Tibial artery (tissue), 4 donors: ENCODE data around the gene CSNK1D.

Source experiments
- DNase-seq, 2 donors: peaks; one replicate each; pipeline ENCODE4 v3.0.0-alpha.2; 2019
- H3K27ac ChIP-seq, 2 donors: fragments of 200-600 bp; sonication (generic) in 1 of 2; 1 replicate in 1 of 2; 2 replicates in 1 of 2; pipeline ENCODE4 v1.5.1; 2018 to 2019; ENCODE audit warnings: mild to moderate bottlenecking in 1 of 2
- H3K27me3 ChIP-seq, 2 donors: fragments of 200-600 bp; sonication (generic) in 1 of 2; one replicate each; pipeline versions ENCODE4 v1.5.1 to v1.6.0; 2016 to 2019
- H3K36me3 ChIP-seq, 3 donors: fragments of 200-600 bp; sonication (generic) in 2 of 3; one replicate each; pipeline ENCODE4 v1.5.1; 2016 to 2019; ENCODE audit warnings: mild to moderate bottlenecking in 2 of 3
- H3K4me1 ChIP-seq, 4 donors: fragments of 200-600 bp; sonication (generic) in 2 of 4; 1 replicate in 3 of 4; 2 replicates in 1 of 4; pipeline ENCODE4 v1.5.1; 2016 to 2019
- H3K4me3 ChIP-seq, 2 donors: fragments of 200-600 bp; sonication (generic) in 1 of 2; 1 replicate in 1 of 2; 2 replicates in 1 of 2; pipeline ENCODE4 v1.5.1; 2018 to 2019; ENCODE audit warnings: mild to moderate bottlenecking in 2 of 2
- H3K9me3 ChIP-seq, 3 donors: fragments of 200-600 bp; sonication (generic) in 1 of 3; one replicate each; pipeline ENCODE4 v1.5.1; 2016 to 2019
- CTCF ChIP-seq, 2 experiments: fragments of 200-600 bp in 1 of 2; fragments of 450-650 bp in 1 of 2; IDR thresholded peaks; one replicate each; pipeline ENCODE4 v1.5.1; 2017 to 2019; ENCODE audit warnings: antibody characterized with exemption in 2 of 2, mild to moderate bottlenecking in 1 of 2, moderate library complexity in 1 of 2
- intact Hi-C: fragments of 100-400 bp; cut with DNase I; formaldehyde crosslinking; loops from one replicate; pipeline ENCODE4 v1.15.0; 2023; ENCODE audit warnings: low total_unique reads

Gene CSNK1D

DNA sequence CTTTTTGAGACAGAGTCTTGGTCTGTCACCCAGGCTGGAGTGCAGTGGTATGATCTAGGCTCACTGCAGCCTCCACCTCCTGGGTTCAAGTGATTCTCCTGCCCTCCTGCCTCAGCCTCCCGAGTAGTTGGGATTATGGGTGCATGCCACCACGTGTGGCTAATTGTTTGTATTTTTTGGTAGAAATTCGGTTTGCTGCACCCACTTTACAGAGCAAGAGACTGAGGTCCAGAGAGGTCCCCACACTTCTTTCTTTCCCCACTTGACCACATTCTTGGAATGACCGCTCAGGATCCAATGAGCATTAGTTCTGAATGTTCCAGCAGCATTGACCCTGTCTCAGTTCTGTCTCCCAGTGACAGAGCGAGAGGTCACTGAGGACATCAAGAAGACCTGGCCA lies 50.0 kb downstream of the CSNK1D start:
- intact Hi-C loops, result no loop called here
- peaks cover 0 to 10% (median 5%) of the 10 kb centered on the region in 4 donors for H3K4me1 ChIP-seq
- DNase-seq, result no peak

GRCh38 chr17:82222816-82223215 lies 50.7 kb downstream of the CSNK1D start:
- intact Hi-C loops, result no loop called here
- TF ChIP-seq CTCF (IDR thresholded peaks at IDR 0.05), result no peak

More for the DNA sequence above, 50.0 kb downstream of the CSNK1D start:
- Histone ChIP-seq H3K9me3 (no peaks in the 10 kb centered on the region), H3K27me3 (peaks cover 0 to 32% of the 10 kb centered on the region in 2 donors), H3K36me3 (no peaks in the 10 kb centered on the region), H3K27ac (no peak overlapping the region), H3K4me3 (no peak overlapping the region)
- TF ChIP-seq CTCF (IDR thresholded peaks at IDR 0.05), result no peak

DNA sequence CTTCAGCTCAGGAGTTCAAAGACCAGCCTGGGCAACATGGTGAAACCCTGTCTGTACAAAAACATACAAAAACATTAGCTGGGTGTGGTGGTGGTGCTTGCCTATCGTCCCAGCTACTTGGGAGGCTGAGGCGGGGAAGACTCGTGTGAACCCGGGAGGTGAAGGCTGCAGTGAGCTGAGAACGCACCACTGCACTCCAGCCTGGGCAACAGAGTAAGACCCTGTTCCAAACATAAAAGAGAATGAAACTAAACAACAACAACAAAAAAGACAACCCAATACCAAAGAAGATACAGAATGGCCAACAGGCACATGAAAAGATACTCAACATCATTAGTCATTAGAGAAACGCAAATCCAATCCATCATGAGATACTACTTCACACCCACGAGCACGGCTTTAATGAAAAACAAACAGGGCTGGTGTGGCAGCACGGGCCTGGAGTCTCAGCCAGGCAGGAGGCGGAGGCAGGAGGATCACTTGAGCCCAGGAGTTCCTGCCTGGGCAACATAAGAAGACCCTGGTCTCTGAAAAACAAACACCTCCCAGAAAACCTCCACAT lies 52.1 kb downstream of the CSNK1D start:
- H3K4me3 ChIP-seq, result no peak overlapping the region
- intact Hi-C loops, result no loop called here
- H3K27me3 ChIP-seq, result peaks cover 0 to 11% of the 10 kb centered on the region in 2 donors
- no peak for DNase-seq
- no peak overlapping the region for H3K27ac ChIP-seq
- no peak for TF ChIP-seq CTCF (IDR thresholded peaks at IDR 0.05)
- H3K4me1 ChIP-seq, result peaks cover 9 to 26% (median 19%) of the 10 kb centered on the region in 4 donors
- H3K9me3 ChIP-seq, result no peaks in the 10 kb centered on the region
- no peaks in the 10 kb centered on the region for H3K36me3 ChIP-seq

More at GRCh38 chr17:82222816-82223215, 50.7 kb downstream of the CSNK1D start:
- Histone ChIP-seq H3K4me3 (no peak overlapping the region), H3K27ac (no peak overlapping the region), H3K4me1 (peaks cover 0 to 12% (median 5%) of the 10 kb centered on the region in 4 donors), H3K36me3 (no peaks in the 10 kb centered on the region), H3K9me3 (no peaks in the 10 kb centered on the region), H3K27me3 (peaks cover 0 to 25% of the 10 kb centered on the region in 2 donors)
- DNase-seq, result no peak

DNA sequence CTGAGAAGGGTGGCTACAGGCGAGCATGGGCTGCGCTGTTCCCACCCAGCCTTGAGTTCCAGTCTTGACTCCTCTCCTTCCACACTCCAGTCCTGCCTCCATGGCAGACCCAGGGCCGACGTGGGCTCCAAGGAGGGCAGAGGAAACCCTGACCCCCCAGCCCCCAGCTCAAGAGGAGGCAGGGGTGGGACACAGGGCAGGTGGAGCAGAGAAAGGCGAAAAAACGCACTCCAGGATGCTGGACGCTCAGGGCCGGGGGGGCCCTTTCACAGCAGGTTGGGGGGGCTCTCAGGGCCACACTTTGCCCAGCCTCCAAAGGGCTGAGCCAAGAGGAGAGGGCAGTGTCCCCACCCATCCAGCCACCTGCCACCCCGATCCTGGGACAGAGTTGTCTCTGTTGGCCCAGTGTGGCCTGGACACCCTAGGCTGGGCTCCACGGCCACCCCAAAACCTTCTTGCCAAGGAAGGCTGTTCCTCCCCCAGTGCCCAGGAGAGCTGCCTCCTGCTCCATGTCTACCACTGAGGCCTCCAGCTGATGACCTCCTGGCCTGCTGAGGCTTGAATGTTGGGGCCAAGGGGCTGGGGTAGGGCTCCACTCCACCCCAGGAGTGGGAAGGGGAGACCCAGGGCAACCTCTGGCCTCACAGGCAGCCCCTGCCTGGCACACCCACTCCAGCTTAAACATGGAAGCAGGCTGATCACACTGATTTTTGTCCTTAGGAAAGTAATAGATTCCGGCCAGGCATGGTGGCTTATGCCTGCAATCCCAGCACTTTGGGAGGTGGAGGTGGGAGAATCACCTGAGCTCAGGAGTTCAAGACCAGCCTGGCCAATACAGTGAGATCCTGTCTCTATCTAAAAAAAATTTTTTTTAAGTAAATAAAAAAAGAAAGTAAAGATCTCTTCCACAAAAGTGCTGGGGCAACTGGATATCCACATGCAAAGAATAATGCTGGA lies 53.5 kb downstream of the CSNK1D start:
- H3K27me3 ChIP-seq, result no peaks in the 10 kb centered on the region
- no peaks in the 10 kb centered on the region for H3K36me3 ChIP-seq
- no peaks in the 10 kb centered on the region for H3K9me3 ChIP-seq
- no peak for DNase-seq
- no peak overlapping the region for H3K4me3 ChIP-seq
- no peak overlapping the region for H3K27ac ChIP-seq
- H3K4me1 ChIP-seq, result peaks cover 9 to 35% (median 26%) of the 10 kb centered on the region in 4 donors
- no peak for TF ChIP-seq CTCF (IDR thresholded peaks at IDR 0.05)
- intact Hi-C loops, result no loop called here

GRCh38 chr17:82219083-82219482 lies 54.4 kb downstream of the CSNK1D start:
- no peak for TF ChIP-seq CTCF (IDR thresholded peaks at IDR 0.05)
- H3K36me3 ChIP-seq, result no peaks in the 10 kb centered on the region
- H3K27me3 ChIP-seq, result no peaks in the 10 kb centered on the region
- no peaks in the 10 kb centered on the region for H3K9me3 ChIP-seq
- intact Hi-C loops, result no loop called here
- DNase-seq, result no peak
- H3K27ac ChIP-seq, result no peak overlapping the region
- no peak overlapping the region for H3K4me3 ChIP-seq
- peaks cover 9 to 35% (median 26%) of the 10 kb centered on the region in 4 donors for H3K4me1 ChIP-seq
